Stimulated activated CD4-positive, alpha-beta T cell treated with anti-CD3 and anti-CD28 coated beads, Interleukin-4, amount 100 ng/mL, for 24 hours (primary cell): ENCODE results near the gene DLGAP1.

Experiments used
- DNase-seq: peaks from one replicate; pipeline ENCODE4 v3.0.0-alpha.2; 2020

DLGAP1 gene

DNA sequence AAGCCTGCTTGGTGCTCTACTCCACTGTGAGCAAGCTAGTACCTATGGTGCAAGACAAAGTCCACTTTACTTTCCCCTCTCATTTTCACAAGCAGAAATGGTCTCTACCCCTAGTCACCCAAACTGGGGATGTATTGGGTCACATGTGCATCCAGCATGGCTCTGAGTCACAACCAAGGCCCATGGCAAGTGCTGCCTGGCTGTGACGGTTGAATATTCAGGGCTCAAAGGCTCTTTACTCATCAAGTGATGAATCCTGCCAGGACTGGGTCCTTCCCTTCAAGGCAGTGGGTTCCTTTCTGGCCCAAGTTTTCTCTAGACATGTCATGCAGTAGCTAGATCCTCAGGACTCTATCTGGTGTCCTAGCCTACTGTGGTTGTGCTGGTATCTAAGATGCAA lies 311.5 kb downstream of the DLGAP1 start:
- DNase-seq: no peak

GRCh38 chr18:4142876-4143275 lies 312.2 kb downstream of the DLGAP1 start:
- DNase-seq: no peak

GRCh38 chr18:4134700-4135099 lies 320.4 kb downstream of the DLGAP1 start:
- DNase-seq: no peak

DNA sequence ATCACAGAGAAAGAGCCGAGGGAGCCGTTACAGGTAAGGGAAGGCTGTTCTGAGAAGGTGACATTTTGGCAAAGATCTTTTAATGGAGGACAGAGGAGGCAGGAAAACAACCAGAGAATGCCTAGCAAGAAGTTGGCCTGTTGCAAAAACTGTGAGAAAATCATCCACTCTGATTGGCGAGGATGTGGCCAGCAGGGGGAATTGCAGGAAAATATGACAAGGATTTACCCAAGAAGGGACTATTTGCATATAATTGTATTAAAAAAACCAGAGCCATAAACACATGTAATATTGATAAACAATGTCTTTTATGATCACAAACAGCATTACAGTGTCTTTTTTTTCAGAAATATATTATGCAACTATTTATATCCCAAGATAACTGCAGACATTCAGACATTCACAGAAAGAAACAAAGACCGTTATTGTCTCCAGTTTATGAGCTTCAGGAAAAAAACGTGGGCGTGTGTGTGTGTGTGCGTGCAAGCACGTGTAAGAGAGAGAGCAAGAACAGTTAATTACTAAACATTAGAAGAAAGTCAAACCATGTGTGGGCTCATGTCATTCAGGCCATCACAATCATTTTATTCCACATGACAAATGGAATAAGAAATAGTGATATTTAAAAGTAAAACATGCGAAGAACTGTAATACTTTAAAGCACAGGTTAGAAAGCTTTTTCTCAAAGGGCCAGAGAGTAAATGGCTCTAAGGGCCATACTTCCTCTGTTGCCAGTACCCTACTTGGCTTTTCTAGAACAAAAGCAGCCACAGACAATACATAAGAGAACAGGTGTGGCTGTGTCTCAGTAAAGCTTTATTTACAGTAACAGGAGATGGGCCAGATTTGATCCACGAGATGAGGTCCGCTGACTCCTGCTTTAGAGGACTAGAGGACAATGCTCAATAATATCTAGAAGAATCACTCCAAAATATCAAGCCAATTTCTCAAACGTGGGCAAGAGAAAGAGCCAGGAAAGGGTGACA lies 324.1 kb downstream of the DLGAP1 start:
- no peak for DNase-seq

GRCh38 chr18:4126939-4127338 lies 328.2 kb downstream of the DLGAP1 start:
- DNase-seq: no peak

- no peak for DNase-seq
Observed at GRCh38 chr18:4125627-4126230, 329.4 kb downstream of the DLGAP1 start.

- no peak for DNase-seq
Observed at GRCh38 chr18:4125224-4125623, 329.9 kb downstream of the DLGAP1 start.

GRCh38 chr18:4119813-4120212 lies 335.3 kb downstream of the DLGAP1 start:
- no peak for DNase-seq

GRCh38 chr18:4119127-4119648 lies 335.9 kb downstream of the DLGAP1 start:
- DNase-seq: no peak

DNA sequence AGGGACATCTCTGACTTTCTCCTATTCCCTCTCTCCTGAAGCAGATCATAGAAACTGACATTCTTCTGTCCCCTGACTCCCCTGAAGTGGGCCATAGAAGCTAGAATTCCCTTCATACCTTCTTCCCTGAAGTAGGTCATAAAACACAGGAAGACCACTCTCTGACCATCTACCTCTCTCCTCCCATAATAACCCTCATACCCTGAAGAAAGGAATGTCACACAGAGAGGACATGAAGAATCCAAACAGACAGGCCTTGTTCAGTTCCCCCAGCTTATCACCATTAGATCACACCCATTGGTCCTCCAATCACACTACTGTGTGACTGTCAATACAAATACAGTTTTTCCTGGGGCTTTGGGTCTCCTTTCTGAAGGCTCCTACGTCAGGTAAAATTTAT lies 347.1 kb downstream of the DLGAP1 start:
- DNase-seq: no peak

GRCh38 chr18:4107049-4107467 lies 348.0 kb downstream of the DLGAP1 start:
- DNase-seq: no peak

GRCh38 chr18:4106407-4107033 lies 348.6 kb downstream of the DLGAP1 start:
- peak; percentile 58 for DNase-seq

- no peak for DNase-seq
Observed at GRCh38 chr18:4102901-4103300, 352.2 kb downstream of the DLGAP1 start.

DNA sequence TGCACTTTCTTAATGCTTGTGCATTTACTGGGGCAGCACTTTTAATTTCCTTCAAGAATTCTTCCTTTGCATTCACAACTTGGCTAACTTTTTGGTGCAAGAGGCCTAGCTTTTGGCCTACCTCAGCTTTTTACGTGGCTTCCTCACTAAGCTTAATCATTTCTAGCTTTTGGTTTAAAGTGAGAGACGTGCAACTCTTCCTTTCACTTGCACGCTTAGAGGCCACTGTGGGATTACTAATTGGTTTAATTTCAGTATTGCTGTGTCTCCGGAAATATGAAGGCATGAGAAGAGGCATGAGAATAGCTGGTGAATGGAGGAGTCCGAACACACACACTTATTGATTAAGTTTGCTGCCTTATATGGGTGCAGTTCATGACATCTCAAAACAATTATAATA lies 354.1 kb downstream of the DLGAP1 start:
- DNase-seq: no peak

DNA sequence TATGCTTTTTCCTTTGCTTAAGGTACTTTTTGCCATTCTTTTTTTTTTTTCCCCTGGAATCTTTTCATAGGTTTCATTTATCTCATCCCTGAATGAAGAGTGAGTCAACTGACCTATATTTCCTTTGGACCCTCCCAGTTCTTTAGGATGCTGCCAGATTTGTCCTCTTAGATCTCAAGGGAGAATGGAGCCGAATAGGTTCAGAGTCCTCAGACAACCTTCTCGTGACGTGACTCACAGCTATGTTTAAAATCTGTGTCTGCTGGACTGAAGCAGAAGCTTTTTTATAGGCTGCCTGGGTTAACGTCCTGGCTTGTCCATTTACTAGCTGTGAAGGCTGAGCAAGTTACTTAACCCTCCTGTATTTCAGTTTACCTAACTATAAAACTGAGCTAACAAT lies 358.6 kb downstream of the DLGAP1 start:
- no peak for DNase-seq

- DNase-seq: no peak
Observed at GRCh38 chr18:4093676-4094075, 361.4 kb downstream of the DLGAP1 start.

DNA sequence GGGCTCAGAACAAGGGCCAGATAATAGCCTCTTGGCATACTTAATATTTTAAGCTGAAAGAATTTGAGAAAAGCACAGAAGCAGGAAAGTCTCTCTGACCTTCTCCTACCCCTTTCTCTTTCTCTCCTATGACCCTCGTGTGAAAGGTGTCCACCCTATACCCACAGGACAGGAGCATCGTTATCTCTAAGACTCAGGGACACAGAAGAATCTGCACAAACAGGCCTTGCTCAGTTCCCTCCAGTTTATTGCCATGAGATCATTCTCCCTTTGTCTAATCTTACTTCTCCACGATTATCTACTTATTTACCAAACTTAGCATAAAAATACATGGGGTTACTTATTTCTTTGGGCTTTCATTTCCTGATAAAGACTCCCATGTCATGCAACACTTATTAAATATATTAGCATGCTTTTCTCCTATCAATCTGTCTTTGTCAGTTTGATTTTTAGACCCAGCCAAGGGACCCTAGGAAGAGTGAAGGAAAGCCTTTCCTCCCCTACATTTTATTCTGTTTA lies 370.7 kb downstream of the DLGAP1 start:
- DNase-seq: no peak

- no peak for DNase-seq
Observed at GRCh38 chr18:4078246-4078645, 376.9 kb downstream of the DLGAP1 start.

GRCh38 chr18:4077721-4078120 lies 377.4 kb downstream of the DLGAP1 start:
- no peak for DNase-seq

- DNase-seq: no peak
Observed at GRCh38 chr18:4077204-4077603, 377.9 kb downstream of the DLGAP1 start.

GRCh38 chr18:4074647-4075046 lies 380.5 kb downstream of the DLGAP1 start:
- DNase-seq: no peak

- DNase-seq: no peak
Observed at GRCh38 chr18:4069183-4069582, 385.9 kb downstream of the DLGAP1 start.

GRCh38 chr18:4068552-4069158 lies 386.5 kb downstream of the DLGAP1 start:
- peak; percentile 32 for DNase-seq
